DMS53 treated with DMSO at 0.1 percent for 48 hours (cell line): ENCODE results near the gene EML1.
A peak's percentile ranks its signal among the peaks of the same experiment; 100 is the strongest.
"Not testable (repeated sequence)": the region's sequence is repeated elsewhere in the genome, so short reads cannot be mapped to it uniquely, and the experiment has no call there.

Experiments
- DNase-seq: peaks from one replicate; lab custom pipeline; 2025; ENCODE audit not compliant: unreplicated experiment; lab: John Stamatoyannopoulos, UW

EML1 gene

GRCh38 chr14:99930420-99931274 lies 137.4 kb downstream of the EML1 start:
- no peak for DNase-seq

- no peak for DNase-seq
Observed at GRCh38 chr14:99931308-99931707, 138.1 kb downstream of the EML1 start.

- DNase-seq, result no peak
Observed at GRCh38 chr14:99936056-99936455, 142.8 kb downstream of the EML1 start.

- no peak for DNase-seq
Observed at GRCh38 chr14:99936738-99937474, 143.7 kb downstream of the EML1 start.

- DNase-seq, result no peak
Observed at GRCh38 chr14:99937475-99938244, 144.4 kb downstream of the EML1 start.

DNA sequence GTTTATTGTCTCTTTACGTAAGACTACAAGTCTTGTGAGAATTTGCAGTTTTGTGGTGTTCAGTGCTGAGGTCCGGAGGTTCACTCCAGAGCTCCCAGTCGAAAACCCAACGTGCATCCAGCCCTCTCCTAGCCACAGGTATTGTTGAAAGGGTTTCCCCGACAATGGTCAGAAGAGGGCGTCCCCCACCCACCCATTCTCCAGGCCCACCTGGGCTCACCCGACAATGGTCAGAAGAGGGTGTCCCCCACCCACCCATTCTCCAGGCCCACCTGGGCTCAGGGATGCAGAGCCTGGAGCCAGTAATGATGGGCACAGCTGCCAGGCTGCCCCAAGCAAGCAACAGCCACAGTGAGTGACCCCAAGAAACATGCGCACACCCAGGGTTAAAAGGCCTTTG lies 145.2 kb downstream of the EML1 start:
- no peak for DNase-seq

DNA sequence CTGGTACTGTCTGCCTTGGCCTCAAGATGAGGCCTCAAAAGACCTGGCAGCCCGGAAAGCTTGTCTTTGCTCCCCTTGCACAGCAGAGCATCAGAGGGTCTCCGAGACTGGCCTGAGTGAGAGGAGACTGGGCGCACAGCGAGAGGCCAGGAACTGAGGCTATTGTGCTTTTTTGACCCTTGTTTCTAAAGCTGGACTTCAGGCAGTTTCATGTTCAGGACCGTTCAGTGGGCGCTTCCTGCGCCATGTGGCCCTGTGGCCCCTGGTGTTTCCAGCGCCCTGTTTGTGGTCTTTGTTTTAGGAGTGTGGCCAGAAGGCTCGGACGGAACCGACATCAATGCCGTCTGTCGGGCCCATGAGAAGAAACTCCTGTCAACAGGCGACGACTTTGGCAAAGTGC lies 145.7 kb downstream of the EML1 start:
- no peak for DNase-seq

GRCh38 chr14:99939421-99939820 lies 146.2 kb downstream of the EML1 start:
- DNase-seq, result no peak

GRCh38 chr14:99940064-99940463 lies 146.9 kb downstream of the EML1 start:
- DNase-seq, result no peak

DNA sequence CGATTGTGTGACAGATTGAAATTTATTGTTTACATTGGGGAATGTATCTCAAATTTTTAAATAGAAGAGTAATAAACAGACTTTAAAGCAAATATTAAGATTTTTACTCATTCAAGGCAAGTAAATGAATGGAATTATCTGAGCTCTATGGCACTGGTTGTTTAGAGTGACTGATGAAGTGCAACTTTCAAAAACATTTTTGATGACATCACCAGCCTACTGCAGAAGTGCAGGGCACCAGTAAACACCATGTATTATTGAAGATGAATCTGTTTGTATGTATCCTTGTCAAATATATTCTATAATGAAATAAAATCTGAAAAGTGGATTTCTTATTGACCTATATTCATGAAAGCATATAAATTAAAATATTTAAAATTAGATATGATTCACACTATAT lies 148.0 kb downstream of the EML1 start:
- no peak for DNase-seq

DNA sequence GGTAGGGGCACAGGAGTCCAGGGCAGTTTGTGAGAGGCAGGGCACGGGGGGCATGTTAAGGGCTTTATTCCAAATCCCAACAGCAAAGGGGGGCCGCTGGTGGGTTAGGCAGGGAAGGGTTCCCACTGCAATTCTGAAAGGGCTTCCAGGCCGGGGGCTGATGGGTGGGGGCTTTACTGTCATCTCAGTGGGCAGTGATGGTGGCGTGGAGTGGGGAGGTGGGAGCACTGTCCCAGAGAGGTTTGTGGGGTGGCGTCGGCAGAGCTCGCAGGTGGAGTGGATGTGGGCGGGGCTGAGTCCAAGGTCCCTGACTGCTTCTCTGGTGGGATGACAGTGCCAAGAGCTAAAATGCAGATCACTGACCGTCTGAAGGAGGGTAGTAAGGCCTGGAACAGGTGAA lies 150.4 kb downstream of the EML1 start:
- DNase-seq, result no peak

GRCh38 chr14:99944241-99944651 lies 151.0 kb downstream of the EML1 start:
- no peak for DNase-seq

DNA sequence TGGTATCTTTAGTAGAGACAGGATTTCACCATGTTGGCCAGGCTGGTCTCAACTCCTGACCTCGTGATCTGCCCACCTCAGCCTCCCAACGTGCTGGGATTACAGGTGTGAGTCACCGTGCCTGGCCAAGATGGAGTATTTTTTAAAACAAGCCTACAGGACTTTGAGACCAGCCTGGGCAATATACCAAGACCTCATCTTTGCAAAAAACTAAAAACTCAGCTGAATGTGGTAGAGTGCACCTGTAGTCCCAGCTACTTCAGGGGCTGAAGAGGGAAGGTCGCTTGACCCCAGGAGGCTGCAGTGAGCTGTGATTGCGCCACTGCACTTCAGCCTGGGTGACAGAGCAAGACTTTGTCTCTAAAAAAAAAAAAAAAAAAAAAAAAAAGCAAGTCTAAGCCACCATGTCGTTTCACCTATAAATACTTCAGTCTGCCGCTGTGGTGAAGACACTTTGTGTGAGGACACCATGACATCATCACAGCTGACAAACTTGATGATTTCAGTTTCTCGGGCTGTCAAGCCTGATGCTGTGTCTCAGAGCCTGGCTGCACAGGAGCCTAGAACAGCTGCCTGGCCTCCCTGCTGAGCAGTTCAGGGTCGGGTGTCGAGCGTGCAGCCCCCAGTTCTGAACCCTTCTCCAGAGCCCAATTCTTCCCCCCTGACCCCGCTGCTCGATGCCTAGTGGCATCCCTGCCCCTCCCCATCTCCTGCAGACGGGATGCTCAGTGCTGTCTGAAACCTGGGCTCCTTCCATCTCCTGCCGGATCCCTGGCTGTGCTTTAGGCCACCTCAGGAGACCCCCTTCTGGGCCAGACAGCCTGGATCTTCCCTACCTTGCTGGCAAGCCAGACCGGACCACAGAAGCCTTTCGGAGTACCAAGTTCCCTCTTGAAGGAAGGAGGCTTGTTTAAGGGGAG lies 152.8 kb downstream of the EML1 start:
- DNase-seq, result peak; percentile 26

- peak; percentile 1 for DNase-seq
Observed at GRCh38 chr14:99946652-99947489, 153.7 kb downstream of the EML1 start.

GRCh38 chr14:99947695-99948094 lies 154.5 kb downstream of the EML1 start:
- no peak for DNase-seq

DNA sequence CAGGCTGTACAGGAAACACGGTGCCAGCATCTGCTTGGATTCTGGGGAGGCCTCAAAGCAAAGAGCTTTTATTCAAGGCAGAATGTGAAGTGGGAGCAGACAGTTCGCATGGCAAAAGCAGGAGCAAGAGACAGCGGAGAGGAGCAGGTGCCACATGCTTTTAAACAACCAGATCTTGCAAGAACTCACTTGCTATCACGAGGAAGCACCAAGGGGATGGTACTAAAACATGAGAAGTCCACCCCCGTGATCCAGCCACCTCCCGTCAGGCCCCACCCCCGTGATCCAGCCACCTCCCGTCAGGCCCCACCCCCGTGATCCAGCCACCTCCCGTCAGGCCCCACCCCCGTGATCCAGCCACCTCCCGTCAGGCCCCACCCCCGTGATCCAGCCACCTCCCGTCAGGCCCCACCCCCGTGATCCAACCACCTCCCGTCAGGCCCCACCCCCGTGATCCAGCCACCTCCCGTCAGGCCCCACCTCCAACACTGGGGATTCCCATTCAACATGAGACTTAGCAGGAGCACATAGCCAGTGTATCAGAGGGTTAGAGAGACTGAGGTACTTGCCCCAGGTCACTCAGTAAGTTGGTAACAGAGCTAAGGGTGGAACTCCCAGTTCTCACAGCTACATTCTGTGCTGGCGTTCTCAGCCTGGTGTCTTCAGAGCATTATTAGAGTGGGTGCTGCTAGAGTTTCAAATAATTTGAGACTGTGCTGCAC lies 156.0 kb downstream of the EML1 start:
- DNase-seq, result not testable (repeated sequence)

DNA sequence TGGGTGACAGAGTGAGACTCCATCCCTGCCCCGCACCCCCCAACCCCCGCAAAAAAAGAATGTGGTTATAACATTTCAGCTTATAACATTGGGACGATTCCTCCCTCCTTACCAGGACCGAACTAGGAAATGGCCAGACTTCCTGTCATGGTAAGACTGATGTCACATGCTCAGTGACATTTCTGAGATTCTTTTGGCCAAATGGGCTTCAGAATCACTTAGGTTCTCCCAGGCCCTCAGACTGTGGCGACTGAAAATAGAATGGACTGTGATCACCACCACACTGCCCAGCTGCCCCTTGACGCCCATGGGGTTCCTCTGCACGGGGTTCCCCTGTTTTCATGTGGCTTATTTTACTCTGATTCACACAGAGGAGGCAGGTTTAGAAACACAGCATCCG lies 157.0 kb downstream of the EML1 start:
- DNase-seq, result no peak

- DNase-seq, result no peak
Observed at GRCh38 chr14:99951085-99951484, 157.9 kb downstream of the EML1 start.

GRCh38 chr14:99952039-99952438 lies 158.8 kb downstream of the EML1 start:
- DNase-seq, result no peak
